ENCODE data around the gene ECEL1.
"Not testable (repeated sequence)": the region's sequence is repeated elsewhere in the genome, so short reads cannot be mapped to it uniquely, and the experiment has no call there.

The ECEL1 gene

DNA sequence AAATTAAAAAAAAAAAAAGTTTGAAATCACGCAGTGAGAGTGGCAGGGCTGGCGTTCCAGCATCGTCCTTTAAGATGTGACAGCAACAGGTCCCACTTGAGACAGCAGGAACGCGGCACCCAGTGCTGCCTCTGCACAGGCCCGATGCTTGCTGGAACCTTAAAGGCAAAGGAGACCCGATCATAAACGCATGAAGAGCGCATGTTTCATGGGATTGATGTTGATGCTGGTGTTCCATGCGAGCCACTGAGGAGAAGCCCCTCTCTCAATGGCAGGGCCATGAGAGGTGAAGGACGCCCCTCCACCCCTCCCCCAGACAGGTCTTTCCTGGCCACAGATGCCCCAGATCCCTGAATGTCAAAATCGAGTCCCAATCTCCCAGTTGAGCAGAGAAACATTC lies 49.5 kb downstream of the ECEL1 start:
- DNase-seq: no peak
- intact Hi-C loops (cut with DNase I): loop anchor here (5.0 to 10.0 kb wide), 2 partner anchors 103 to 531 kb away; no protein-coding TSS in a partner anchor

DNA sequence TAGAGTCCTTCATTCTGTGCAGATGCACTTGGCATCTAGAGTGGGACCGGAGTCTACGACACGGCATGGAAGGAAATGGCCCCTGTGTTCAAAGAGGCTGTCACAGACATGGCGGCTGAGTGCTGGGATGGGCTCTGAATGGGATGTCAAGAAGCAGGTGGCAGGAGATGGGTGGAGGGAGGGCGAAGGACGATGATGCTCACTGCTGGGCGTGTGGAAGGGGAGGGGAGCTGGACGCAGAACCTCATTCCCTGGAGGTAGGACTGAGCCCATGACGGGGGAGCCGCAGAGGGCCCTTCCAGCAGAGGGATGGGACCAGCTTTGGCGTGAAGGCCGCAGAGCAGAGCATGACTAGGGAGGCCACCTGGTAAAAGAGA lies 50.5 kb downstream of the ECEL1 start:
- intact Hi-C loops (cut with DNase I): loop anchor here (5.0 to 10.0 kb wide), 2 partner anchors 102 to 530 kb away; no protein-coding TSS in a partner anchor
- DNase-seq: no peak

DNA sequence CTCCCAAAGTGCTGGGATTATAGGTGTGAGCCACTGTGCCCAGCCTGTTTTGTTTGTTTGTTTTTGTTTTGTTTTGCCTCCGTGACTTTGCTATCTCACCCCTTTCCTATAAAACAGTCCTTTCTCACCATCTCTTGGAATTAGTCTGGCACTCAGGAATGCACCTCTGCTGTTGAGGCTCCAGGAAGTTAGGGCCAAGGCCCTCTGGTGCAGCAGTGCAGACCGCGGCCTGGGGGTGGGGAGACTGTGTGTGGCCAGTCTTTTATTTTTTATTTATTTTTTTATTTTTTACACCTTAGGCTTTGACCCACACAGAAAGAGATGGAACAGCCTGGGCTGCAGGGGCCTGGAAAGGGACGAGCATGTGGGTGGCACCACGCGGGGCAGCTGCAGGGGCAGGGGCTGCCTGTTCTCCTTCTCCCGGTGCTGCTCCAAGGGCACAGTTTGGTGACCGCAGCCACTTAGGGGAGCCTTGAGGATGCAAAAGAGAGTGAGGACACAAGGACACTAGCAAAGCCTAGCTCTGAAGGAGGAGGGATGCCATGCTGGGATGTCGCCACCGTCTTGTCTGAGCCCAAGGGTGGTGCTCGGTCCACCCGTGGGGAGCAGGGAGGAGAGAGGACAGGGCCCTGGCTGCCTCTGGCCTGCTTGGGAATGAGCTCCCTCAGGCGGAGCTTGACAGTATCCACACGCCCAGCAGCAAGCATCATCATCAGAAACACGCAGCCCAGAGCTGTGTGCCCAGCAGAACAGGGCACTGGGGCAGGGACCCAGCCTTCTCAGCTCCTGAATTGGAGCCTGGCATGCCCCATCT lies 51.0 kb downstream of the ECEL1 start:
- no peak for DNase-seq
- intact Hi-C loops (cut with DNase I): loop anchor here (5.0 to 10.0 kb wide), 2 partner anchors 102 to 529 kb away; no protein-coding TSS in a partner anchor

DNA sequence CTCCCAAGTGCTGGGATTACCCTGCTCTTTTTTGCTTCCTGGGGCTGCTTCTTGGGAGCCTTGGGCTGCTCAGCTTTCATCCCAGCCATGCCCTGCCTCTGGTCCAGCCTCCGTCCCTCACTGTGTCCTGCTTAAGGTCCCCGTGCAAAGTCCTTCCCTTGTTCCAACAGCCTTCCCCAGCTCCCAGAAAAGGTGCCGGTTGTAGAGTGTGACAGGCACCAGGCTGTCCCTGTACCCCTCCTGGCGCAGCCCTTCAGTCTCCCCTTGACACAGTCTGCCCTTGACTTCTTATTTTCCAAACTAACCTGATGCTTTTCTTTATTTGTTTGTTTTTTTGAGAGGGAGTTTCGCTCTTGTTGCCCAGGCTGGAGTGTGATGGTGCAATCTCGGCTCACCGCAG lies 51.8 kb downstream of the ECEL1 start:
- intact Hi-C loops (cut with DNase I): loop anchor here (5.0 to 10.0 kb wide), 2 partner anchors 101 to 529 kb away; no protein-coding TSS in a partner anchor
- no peak for DNase-seq

DNA sequence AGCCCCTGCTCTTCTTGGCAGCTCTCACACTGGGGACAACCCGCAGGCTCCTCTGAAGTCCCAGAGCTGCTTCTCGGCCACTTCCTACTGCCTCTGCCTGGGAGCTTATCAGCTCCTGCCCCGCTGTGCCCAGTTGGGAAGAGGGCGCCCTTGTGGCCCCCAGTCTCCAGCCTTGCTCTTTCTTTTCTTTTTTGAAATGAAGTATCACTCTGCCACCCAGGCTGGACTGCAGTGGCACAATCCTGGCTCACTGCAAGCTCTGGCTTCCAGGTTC lies 52.3 kb downstream of the ECEL1 start:
- intact Hi-C loops (cut with DNase I): loop anchor here (5.0 to 10.0 kb wide), 2 partner anchors 101 to 528 kb away; no protein-coding TSS in a partner anchor
- no peak for DNase-seq

DNA sequence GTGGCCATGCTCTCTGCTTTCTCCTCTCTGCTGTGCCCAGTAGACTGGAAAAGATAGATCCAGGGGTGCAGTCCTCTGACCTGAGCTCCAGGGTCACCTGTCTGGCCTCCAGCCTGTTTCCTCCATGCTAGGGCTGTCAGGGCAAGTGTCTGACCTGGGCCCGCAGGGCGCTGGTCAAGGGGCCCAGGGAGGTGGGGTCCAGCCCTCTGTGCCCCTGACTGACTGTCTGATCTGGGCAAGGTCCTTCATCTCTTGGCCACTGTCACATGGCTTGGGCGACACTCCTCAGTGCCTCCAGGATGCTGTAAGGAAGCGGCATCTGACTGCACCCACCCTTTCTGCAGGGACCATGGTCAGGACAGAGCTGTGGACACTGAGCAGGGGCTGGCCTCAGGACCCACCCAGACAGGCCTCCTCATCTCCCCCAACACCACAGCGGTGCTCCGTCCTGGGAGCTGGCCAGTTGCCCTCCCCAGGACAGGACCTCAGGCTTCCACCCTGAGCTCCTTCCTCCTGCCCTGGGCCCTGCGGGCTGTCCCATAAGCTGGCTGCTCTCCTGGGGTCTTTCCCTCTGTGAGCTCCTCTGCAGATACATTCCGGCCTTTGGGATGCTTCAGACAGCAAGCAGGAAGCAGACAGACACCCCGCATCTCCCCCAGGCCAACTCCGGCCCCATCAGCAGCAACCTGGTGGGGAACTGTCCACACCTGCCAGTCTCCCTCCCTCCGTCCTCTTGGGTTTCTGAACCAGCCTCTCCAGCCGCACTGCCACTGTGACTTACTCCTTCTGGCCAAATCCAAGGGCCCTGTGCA lies 52.9 kb downstream of the ECEL1 start:
- no peak for DNase-seq
- intact Hi-C loops (cut with DNase I): loop anchor here (5.0 to 10.0 kb wide), 2 partner anchors 100 to 527 kb away; no protein-coding TSS in a partner anchor

DNA sequence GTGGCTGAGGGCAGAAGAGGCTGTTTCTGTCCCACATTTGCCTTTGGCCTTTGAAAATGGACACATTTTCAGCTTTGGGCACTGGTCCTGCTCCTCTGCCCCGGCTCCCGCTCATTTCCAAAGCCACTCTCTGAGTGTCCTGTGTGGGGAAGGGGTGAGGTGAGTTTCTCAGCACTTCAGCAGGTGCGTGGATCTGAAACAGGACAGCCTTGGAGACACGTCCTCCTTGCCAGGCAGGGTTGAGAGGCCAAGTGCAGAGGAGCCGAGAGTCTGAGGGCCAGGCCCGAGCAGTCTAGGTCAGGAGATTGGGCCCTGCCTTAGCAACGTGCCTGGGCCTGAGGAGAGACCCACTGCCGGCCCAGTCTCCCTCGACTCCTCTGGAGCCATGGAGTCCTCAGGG lies 53.5 kb downstream of the ECEL1 start:
- intact Hi-C loops (cut with DNase I): loop anchor here (10.0 kb wide), 1 partner anchor 99 kb away; no protein-coding TSS in a partner anchor

DNA sequence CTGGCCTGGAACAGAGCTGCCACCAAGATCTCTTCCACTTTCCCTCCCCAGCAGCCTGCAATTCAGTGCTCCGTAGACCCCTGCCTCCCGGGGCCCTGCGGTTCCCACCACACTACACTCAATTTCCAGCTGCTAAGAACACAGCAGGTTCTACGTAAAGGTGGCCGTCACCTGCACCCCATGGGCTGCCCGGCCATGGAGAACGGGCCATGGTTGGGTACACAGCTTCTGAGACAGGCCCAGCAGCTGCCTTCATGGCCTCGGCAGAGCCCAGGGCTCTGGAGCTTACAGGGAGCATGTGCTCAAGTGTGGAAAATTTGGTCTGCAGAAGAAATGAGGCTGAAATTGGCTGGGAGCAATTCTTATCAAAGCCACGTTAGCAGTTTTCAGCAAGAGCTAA lies 54.0 kb downstream of the ECEL1 start:
- intact Hi-C loops (cut with DNase I): loop anchor here (10.0 kb wide), 1 partner anchor 99 kb away; no protein-coding TSS in a partner anchor
- DNase-seq: not testable (repeated sequence)

More for the DNA sequence above, 53.5 kb downstream of the ECEL1 start:
- DNase-seq: no peak

DNA sequence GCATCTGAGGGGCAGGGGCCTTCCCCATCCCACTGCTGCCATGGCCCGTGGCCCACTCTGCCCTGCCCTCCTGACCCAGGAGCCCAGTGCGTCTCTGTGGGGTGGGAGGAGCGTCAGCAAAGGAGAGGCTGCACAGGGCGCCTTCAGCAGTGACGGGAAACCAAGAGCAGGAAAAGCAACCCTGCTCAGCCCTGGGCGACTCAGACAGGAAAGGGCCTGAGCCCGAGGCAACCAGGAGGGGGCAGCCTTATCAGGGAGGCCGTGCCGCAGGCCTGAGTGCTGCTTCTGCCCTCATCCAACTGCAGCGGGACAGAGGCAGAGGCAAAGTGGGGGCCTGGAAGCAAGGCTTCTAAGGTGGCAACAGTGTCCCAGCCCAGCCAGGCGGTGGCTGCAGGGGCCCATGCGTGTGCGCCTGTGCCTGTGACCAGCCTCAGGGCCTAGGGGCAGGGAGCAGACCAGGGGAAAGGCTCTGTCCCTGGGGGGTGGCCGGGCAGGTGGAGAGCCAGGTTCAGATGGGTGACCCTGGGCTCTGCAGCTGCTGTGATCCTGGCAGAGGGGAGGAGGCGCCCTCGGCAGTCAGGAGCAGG lies 54.9 kb downstream of the ECEL1 start:
- intact Hi-C loops (cut with DNase I): loop anchor here (10.0 kb wide), 1 partner anchor 98 kb away; no protein-coding TSS in a partner anchor
- no peak for DNase-seq

DNA sequence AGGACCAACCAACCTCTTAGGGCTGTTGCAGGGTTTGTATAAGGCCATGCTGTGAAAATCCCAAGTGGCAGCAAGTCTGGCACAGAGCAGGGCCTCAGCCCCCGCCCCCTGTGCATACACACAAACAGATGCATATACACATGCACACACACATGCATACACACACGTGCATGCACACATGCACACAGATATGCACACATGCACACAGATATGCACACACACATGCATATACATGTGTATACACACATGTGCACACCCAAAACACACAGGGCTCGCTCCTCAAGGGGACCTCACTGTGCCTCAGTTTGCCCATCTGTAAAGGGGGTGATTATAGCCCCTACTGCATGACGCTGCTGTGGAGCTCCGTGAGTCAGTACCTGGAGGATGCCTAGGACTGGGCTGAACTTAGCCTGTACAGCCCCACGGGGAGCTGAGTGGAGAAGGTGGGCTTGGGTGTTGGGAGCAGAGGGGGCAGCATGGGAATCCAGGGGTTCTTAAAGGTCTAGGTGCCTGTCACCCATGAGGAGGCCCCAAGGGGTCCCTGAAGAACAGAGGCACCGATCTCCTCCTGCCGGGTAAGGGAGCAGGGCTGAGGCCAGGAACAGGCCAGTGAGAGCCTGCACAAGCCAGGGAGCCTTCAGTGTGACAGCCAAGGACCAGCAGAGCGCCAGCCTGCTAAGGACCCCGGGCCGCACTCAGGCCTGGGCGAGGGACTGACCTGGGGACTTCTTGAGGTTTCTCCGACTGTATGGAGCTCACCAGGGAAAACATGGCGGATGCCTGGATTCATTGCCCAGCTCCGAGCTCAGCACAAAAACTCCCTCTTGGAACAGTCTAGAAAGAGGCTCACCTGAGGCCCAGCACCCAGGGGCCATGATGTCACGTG lies 55.7 kb downstream of the ECEL1 start:
- intact Hi-C loops (cut with DNase I): loop anchor here (10.0 kb wide), 1 partner anchor 97 kb away; no protein-coding TSS in a partner anchor
- DNase-seq: no peak

Measured in head of caudate nucleus (tissue), 42 donors.